ENCODE data around the gene PRSS50. TPM values are rescaled to one million over a fixed set of nuclear protein-coding genes. Genes with fewer than 3 reads are reported as not detected.

The PRSS50 gene
- total RNA-seq, 1 experiment from 2014 or later, result not detected

GRCh38 chr3:46665763-46666452 is 51.8 kb downstream of the PRSS50 start:
- BruUV-seq (replicated peaks), result no TSS peak
- ChIA-PET POLR2A (ENCODE audit: low non-redundant PET) (no interaction called here), CTCF (no interaction called here)
- no peak for TF ChIP-seq EZH2 (IDR thresholded peaks at IDR 0.05; ENCODE audit: borderline replicate concordance, low read depth, low read length, poor library complexity, severe bottlenecking)
- TF ChIP-seq, protein P1, sequence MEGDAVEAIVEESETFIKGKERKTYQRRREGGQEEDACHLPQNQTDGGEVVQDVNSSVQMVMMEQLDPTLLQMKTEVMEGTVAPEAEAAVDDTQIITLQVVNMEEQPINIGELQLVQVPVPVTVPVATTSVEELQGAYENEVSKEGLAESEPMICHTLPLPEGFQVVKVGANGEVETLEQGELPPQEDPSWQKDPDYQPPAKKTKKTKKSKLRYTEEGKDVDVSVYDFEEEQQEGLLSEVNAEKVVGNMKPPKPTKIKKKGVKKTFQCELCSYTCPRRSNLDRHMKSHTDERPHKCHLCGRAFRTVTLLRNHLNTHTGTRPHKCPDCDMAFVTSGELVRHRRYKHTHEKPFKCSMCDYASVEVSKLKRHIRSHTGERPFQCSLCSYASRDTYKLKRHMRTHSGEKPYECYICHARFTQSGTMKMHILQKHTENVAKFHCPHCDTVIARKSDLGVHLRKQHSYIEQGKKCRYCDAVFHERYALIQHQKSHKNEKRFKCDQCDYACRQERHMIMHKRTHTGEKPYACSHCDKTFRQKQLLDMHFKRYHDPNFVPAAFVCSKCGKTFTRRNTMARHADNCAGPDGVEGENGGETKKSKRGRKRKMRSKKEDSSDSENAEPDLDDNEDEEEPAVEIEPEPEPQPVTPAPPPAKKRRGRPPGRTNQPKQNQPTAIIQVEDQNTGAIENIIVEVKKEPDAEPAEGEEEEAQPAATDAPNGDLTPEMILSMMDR (conservative IDR thresholded peaks at IDR 0.05; ENCODE audit: low read depth, low read length), result no peak
- H3K36me3 ChIP-seq (ENCODE audit: insufficient read depth, low read length, poor library complexity, severe bottlenecking), result no peaks in the 10 kb centered on the region
- DNase-seq (ENCODE audit: low spot score), result no peak
- no peaks in the 10 kb centered on the region for H3K27me3 ChIP-seq (replicated peaks; ENCODE audit: insufficient read depth, low read depth, low read length, poor library complexity)
- no peak overlapping the region for H3K4me3 ChIP-seq (ENCODE audit: low read depth, low read length, poor library complexity, severe bottlenecking)
- H3K9me3 ChIP-seq (ENCODE audit: low read depth, low read length, poor library complexity, severe bottlenecking), result no peaks in the 10 kb centered on the region
- no peak overlapping the region for H3K27ac ChIP-seq (ENCODE audit: low read depth, low read length, poor library complexity, severe bottlenecking)
- intact Hi-C loops (cut with micrococcal nuclease; ENCODE audit: unreplicated experiment), result no loop called here
- H3K4me1 ChIP-seq (ENCODE audit: insufficient read depth, low read length, poor library complexity, severe bottlenecking), result no peaks in the 10 kb centered on the region

GRCh38 chr3:46664971-46665762 is 52.5 kb downstream of the PRSS50 start:
- no peak overlapping the region for H3K4me3 ChIP-seq (ENCODE audit: low read depth, low read length, poor library complexity, severe bottlenecking)
- H3K4me1 ChIP-seq (ENCODE audit: insufficient read depth, low read length, poor library complexity, severe bottlenecking), result no peaks in the 10 kb centered on the region
- H3K27ac ChIP-seq (ENCODE audit: low read depth, low read length, poor library complexity, severe bottlenecking), result no peak overlapping the region
- no peak for DNase-seq (ENCODE audit: low spot score)
- ChIA-PET CTCF (no interaction called here), POLR2A (ENCODE audit: low non-redundant PET) (no interaction called here)
- no TSS peak for BruUV-seq (replicated peaks)
- intact Hi-C loops (cut with micrococcal nuclease; ENCODE audit: unreplicated experiment), result no loop called here
- H3K9me3 ChIP-seq (ENCODE audit: low read depth, low read length, poor library complexity, severe bottlenecking), result no peaks in the 10 kb centered on the region
- H3K36me3 ChIP-seq (ENCODE audit: insufficient read depth, low read length, poor library complexity, severe bottlenecking), result no peaks in the 10 kb centered on the region
- H3K27me3 ChIP-seq (replicated peaks; ENCODE audit: insufficient read depth, low read depth, low read length, poor library complexity), result no peaks in the 10 kb centered on the region
- no peak for TF ChIP-seq EZH2 (IDR thresholded peaks at IDR 0.05; ENCODE audit: borderline replicate concordance, low read depth, low read length, poor library complexity, severe bottlenecking)
- TF ChIP-seq, protein P1 (conservative IDR thresholded peaks at IDR 0.05; ENCODE audit: low read depth, low read length), result no peak

- no peaks in the 10 kb centered on the region for H3K9me3 ChIP-seq (ENCODE audit: low read depth, low read length, poor library complexity, severe bottlenecking)
- ChIA-PET POLR2A (ENCODE audit: low non-redundant PET) (no interaction called here), CTCF (no interaction called here)
- no TSS peak for BruUV-seq (replicated peaks)
- DNase-seq (ENCODE audit: low spot score), result no peak
- H3K36me3 ChIP-seq (ENCODE audit: insufficient read depth, low read length, poor library complexity, severe bottlenecking), result no peaks in the 10 kb centered on the region
- intact Hi-C loops (cut with micrococcal nuclease; ENCODE audit: unreplicated experiment), result no loop called here
- H3K27me3 ChIP-seq (replicated peaks; ENCODE audit: insufficient read depth, low read depth, low read length, poor library complexity), result no peaks in the 10 kb centered on the region
- no peak overlapping the region for H3K4me3 ChIP-seq (ENCODE audit: low read depth, low read length, poor library complexity, severe bottlenecking)
- no peak overlapping the region for H3K27ac ChIP-seq (ENCODE audit: low read depth, low read length, poor library complexity, severe bottlenecking)
- H3K4me1 ChIP-seq (ENCODE audit: insufficient read depth, low read length, poor library complexity, severe bottlenecking), result no peaks in the 10 kb centered on the region
- TF ChIP-seq EZH2 (IDR thresholded peaks at IDR 0.05; ENCODE audit: borderline replicate concordance, low read depth, low read length, poor library complexity, severe bottlenecking), result no peak
- TF ChIP-seq, protein P1 (conservative IDR thresholded peaks at IDR 0.05; ENCODE audit: low read depth, low read length), result no peak
These were observed 53.3 kb downstream of the PRSS50 start for GRCh38 chr3:46664188-46664970.
